Upper lobe of left lung (tissue), 6 donors: ENCODE results near the gene DCAF17. TPM values are rescaled to one million over a fixed set of nuclear protein-coding genes. Genes with fewer than 3 reads are reported as not detected.

ENCODE experiments used
- ATAC-seq, 2 donors: fragments of 200-7000 bp; cut with Tn5 transposase; one replicate each; pipeline ENCODE4 v1.9.1; 2022; ENCODE audit warnings: mild to moderate bottlenecking in 2 of 2, moderate library complexity in 2 of 2; ENCODE audit not compliant: low FRiP score in 2 of 2
- DNase-seq, 2 donors: peaks; one replicate each; pipeline ENCODE4 v3.0.0-alpha.2; 2019 to 2020
- H3K27ac ChIP-seq, 4 donors: fragments of 200-600 bp; sonication (generic); one replicate each; pipeline ENCODE4 v1.5.1; 2016 to 2019
- H3K27me3 ChIP-seq, 4 donors: fragments of 200-600 bp; sonication (generic); one replicate each; pipeline ENCODE4 v1.5.1; 2017 to 2019
- H3K36me3 ChIP-seq, 4 donors: fragments of 200-600 bp; sonication (generic); one replicate each; pipeline ENCODE4 v1.5.1; 2016 to 2019
- H3K4me1 ChIP-seq, 4 donors: fragments of 200-600 bp; sonication (generic); one replicate each; pipeline ENCODE4 v1.5.1; 2018 to 2019
- H3K4me3 ChIP-seq, 4 donors: fragments of 200-600 bp; sonication (generic); one replicate each; pipeline ENCODE4 v1.5.1; 2017 to 2019; ENCODE audit warnings: mild to moderate bottlenecking in 2 of 4, moderate library complexity in 1 of 4
- H3K9me3 ChIP-seq, 4 donors: fragments of 200-600 bp; sonication (generic); one replicate each; pipeline ENCODE4 v1.5.1; 2018 to 2019
- EP300 ChIP-seq, 4 donors: sonication (generic); formaldehyde crosslinking; IDR thresholded peaks; one replicate each; pipeline ENCODE4 v1.5.1; 2017; ENCODE audit warnings: antibody characterized with exemption in 4 of 4, control low read depth in 2 of 4
- POLR2A ChIP-seq, 4 donors: fragments of 450-650 bp; IDR thresholded peaks; one replicate each; pipeline ENCODE4 v1.5.1; 2016 to 2017; ENCODE audit warnings: antibody characterized with exemption in 4 of 4, mild to moderate bottlenecking in 2 of 4
- POLR2AphosphoS5 ChIP-seq, 2 donors: sonication (generic); formaldehyde crosslinking; IDR thresholded peaks; one replicate each; pipeline ENCODE4 v1.5.1; 2017; ENCODE audit warnings: antibody characterized with exemption in 2 of 2
- WGBS, 2 donors: methylation state at CpG; one replicate each; pipeline ENCODE4 v1.1.5; 2017 to 2018; 5-methylcytosine and 5-hydroxymethylcytosine counted together
- total RNA-seq, 6 donors: library from RNA; depleted of rRNA in 4 of 6; stranded (reverse); fragments of >200 nt in 4 of 6; gene quantifications; one replicate each; pipeline versions ENCODE4 v1.1.0 to v1.2.1, GENCODE V29; 2016 to 2021
- TF ChIP-seq, protein P1 (sequence below), 6 experiments: fragments of 450-650 bp in 4 of 6; fragments of 200-600 bp in 2 of 6; sonication (generic) in 2 of 6; IDR thresholded peaks; one replicate each; pipeline ENCODE4 v1.5.1; 2016 to 2019; ENCODE audit warnings: antibody characterized with exemption in 6 of 6
- donor health status: DM: no; HTN: no; CAD: no; lungs with moderate emphysema.
- donor health status: DM: no; HTN: yes; CAD: no; lungs with severe emphysema.

DCAF17 gene
- total RNA-seq, 6 donors from 2014 or later: 6.2 to 24.7 (median 11.9) TPM

DNA sequence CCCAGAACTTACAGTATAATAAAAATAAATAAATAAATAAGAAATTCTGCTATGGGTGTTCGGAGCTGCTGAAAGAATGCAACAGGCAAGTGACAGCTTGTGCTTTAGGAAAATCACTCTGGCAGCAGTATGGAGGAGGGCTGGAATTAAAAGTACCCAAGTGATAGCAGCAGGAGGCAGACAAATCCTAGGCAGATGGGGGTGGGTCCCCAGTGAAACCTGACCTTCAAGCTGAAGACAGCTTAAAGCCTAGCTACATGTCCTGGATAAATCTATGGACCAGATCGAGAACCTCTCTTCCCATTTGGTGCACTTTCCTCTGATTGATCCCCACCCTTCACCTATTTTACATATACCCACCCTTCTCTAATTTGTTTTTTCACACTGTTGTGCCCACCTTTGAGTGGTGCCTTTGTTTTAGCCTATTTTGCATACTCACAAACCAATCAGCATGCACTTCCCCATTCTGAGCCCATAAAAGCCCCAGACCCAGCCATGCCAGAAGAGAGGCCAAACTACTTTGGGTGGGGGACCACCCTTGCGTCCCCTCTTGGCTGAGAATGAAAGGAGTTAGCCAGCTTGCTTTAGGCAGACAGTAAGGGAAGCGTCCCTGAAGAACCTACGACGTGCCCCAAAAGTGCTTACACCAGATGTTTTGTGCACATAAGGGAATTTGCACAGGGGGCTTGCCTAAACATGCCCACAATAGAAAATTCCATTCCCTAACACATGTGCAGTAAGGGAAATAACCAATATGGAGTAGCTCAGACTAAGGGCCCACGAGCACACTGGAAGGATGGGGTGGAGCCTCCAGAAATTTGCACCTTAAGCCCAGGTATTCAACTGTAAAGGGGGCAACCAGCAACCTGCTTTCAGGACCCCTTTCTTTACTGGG is 3.3 kb upstream of the DCAF17 start:
- no peaks in the 10 kb centered on the region for H3K27me3 ChIP-seq
- no peak overlapping the region for H3K4me3 ChIP-seq
- DNase-seq: no peak
- no peak overlapping the region for H3K27ac ChIP-seq
- H3K4me1 ChIP-seq: peaks cover 11 to 16% (median 13%) of the 10 kb centered on the region in 4 donors
- TF ChIP-seq POLR2AphosphoS5 (IDR thresholded peaks at IDR 0.05) (no peak), POLR2A (IDR thresholded peaks at IDR 0.05) (no peak), EP300 (IDR thresholded peaks at IDR 0.05) (no peak)
- TF ChIP-seq, protein P1, sequence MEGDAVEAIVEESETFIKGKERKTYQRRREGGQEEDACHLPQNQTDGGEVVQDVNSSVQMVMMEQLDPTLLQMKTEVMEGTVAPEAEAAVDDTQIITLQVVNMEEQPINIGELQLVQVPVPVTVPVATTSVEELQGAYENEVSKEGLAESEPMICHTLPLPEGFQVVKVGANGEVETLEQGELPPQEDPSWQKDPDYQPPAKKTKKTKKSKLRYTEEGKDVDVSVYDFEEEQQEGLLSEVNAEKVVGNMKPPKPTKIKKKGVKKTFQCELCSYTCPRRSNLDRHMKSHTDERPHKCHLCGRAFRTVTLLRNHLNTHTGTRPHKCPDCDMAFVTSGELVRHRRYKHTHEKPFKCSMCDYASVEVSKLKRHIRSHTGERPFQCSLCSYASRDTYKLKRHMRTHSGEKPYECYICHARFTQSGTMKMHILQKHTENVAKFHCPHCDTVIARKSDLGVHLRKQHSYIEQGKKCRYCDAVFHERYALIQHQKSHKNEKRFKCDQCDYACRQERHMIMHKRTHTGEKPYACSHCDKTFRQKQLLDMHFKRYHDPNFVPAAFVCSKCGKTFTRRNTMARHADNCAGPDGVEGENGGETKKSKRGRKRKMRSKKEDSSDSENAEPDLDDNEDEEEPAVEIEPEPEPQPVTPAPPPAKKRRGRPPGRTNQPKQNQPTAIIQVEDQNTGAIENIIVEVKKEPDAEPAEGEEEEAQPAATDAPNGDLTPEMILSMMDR (IDR thresholded peaks at IDR 0.05): no peak
- H3K36me3 ChIP-seq: no peaks in the 10 kb centered on the region
- 95 to 97% methylated on average over 7 of the region's 7 CpGs for WGBS, 2 donors
- ATAC-seq: no peak
- H3K9me3 ChIP-seq: no peaks in the 10 kb centered on the region

DNA sequence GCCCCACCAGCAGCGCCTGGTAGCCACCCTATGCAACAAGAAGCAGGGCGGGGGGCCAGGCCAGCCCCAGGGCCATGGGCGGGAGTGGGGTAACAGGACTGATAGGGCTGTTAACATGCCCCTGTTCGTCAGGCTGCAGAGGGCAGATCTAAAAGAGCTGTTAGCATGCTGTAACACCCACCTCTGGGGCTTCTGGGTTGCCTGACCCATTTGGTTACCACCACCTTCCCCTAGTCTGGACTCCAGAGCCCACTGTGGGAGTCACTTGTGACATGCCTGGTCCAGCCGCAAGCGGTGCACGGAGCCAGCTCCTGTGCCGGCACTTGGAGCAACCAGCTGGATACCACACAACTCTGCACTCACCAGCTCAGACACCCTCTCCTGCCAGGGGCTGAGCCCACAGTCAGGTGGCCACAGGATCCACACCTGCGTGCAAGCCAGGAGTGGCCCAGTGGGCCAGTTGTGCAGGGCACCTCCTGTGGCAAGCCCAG is 2.3 kb upstream of the DCAF17 start:
- Histone ChIP-seq H3K4me3 (no peak overlapping the region), H3K4me1 (peaks cover 11 to 16% (median 13%) of the 10 kb centered on the region in 4 donors), H3K27ac (no peak overlapping the region), H3K27me3 (no peaks in the 10 kb centered on the region), H3K36me3 (peaks cover 0 to 6% (median 0%) of the 10 kb centered on the region in 4 donors), H3K9me3 (no peaks in the 10 kb centered on the region)
- ATAC-seq: no peak
- WGBS, 2 donors: 97 to 98% methylated on average over 7 to 8 of the region's 9 CpGs
- no peak for TF ChIP-seq POLR2A (IDR thresholded peaks at IDR 0.05)
- no peak for TF ChIP-seq POLR2AphosphoS5 (IDR thresholded peaks at IDR 0.05)
- no peak for TF ChIP-seq EP300 (IDR thresholded peaks at IDR 0.05)
- TF ChIP-seq, protein P1 (IDR thresholded peaks at IDR 0.05): no peak
- DNase-seq: peak in 1 of 2 donors; percentile 58

DNA sequence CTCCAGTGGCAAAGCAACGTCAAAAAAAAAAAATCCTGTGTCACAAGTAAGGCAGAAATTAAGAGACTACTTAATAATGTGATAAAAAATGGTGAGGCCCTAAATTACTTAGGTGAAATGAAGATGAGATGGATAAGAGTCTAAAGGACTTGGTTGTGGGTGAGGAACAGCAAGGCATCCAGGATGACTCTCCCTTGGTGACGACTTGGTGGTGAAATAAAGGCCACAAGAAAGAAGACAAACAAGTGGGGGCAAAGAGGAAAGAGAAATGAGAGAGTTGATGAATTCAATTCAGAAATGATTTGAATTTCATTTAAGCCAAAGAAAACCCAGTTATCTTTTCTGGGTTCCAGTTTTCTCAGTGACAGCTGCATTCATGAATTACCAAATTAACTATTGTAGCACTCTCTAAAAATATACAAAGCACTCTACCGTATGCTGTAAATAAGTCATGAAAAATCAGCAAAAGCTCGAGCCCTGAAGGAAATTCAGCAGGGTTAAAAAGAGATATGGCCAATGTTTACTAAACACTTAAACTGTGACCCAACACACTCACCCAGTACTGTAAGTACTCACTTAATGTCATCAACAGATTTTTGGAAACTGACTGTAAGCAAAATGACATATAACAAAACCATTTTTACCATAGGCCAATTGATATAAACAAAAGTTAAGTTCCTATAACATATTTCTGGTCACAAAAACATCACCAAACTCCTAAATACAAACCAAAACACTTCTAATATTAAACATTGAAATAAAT is 1.6 kb upstream of the DCAF17 start:
- Histone ChIP-seq H3K4me1 (peaks cover 11 to 16% (median 13%) of the 10 kb centered on the region in 4 donors), H3K9me3 (no peaks in the 10 kb centered on the region), H3K36me3 (peaks cover 0 to 13% (median 2%) of the 10 kb centered on the region in 4 donors), H3K4me3 (no peak overlapping the region), H3K27ac (no peak overlapping the region), H3K27me3 (no peaks in the 10 kb centered on the region)
- ATAC-seq: no peak
- no peak for TF ChIP-seq POLR2AphosphoS5 (IDR thresholded peaks at IDR 0.05)
- TF ChIP-seq, protein P1 (IDR thresholded peaks at IDR 0.05): no peak
- no peak for TF ChIP-seq EP300 (IDR thresholded peaks at IDR 0.05)
- no peak for TF ChIP-seq POLR2A (IDR thresholded peaks at IDR 0.05)
- 62 to 65% methylated on average over 4 of the region's 4 CpGs for WGBS, 2 donors
- no peak for DNase-seq

DNA sequence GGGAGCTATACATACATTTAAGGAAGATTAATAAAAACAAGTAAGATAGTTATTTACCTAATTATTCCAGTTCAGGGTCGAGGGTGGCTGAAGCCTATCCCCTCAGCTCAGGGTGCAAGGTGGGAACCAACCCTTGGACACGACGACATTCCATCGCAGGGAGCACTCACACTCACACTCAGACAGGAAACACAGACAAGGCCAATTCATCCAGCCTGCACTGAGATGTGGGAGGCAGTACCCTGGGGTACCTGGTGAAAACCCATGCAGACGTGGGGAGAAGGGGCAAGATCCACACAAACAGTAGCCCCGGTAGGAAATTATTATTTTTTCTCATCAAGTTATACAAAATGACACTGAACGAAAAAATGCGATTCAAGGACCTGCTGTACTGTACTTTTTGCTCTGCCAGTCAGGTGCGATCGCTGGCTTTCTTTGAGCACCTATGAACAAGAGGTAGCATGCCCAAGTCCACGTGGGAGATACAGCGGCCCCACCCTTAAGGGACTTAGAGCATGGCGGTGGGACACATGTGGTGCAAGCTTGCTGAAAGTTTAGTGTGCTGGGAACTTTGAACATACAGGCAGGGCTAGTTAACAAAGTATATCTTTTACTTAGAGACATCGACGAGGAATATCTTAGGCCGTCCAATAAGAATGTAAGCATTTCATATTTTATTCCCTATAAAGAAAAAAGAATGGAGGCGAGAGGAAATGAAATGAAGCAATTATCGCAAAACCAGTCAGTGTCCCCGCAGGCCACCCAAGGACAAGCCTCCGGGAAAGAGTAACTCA is 860 bp upstream of the DCAF17 start:
- DNase-seq (peak in 1 of 2 donors; percentile 44), ATAC-seq (peak in 1 of 2 donors; percentile 49)
- TF ChIP-seq, protein P1 (IDR thresholded peaks at IDR 0.05): no peak
- TF ChIP-seq POLR2A (IDR thresholded peaks at IDR 0.05) (no peak), EP300 (IDR thresholded peaks at IDR 0.05) (no peak), POLR2AphosphoS5 (IDR thresholded peaks at IDR 0.05) (no peak)
- 23 to 25% methylated on average over 20 of the region's 20 CpGs for WGBS, 2 donors
- Histone ChIP-seq H3K9me3 (no peaks in the 10 kb centered on the region), H3K36me3 (peaks cover 0 to 18% (median 2%) of the 10 kb centered on the region in 4 donors), H3K27me3 (no peaks in the 10 kb centered on the region), H3K27ac (peak overlapping the region; percentile 97 to 98 (median 97)), H3K4me3 (peak overlapping the region; percentile 76 to 88 (median 81)), H3K4me1 (peaks cover 11 to 16% (median 13%) of the 10 kb centered on the region in 4 donors)
